ENCODE data around the gene NGFR. TPM values are rescaled to one million over a fixed set of nuclear protein-coding genes. Genes with fewer than 3 reads are reported as not detected.

Gene NGFR
- polyA plus RNA-seq, 1 experiment = not detected

GRCh38 chr17:49450735-49451134 is 44.4 kb upstream of the NGFR start:
- H3K27me3 ChIP-seq (ENCODE audit: control insufficient read depth, insufficient read depth, low read length) = peaks cover 19% of the 10 kb centered on the region
- H3K27ac ChIP-seq (ENCODE audit: low read depth, low read length) = no peak overlapping the region
- no peak for DNase-seq (ENCODE audit: low read depth, low spot score)
- no peak overlapping the region for H3K4me3 ChIP-seq (ENCODE audit: low read depth, low read length)
- no peaks in the 10 kb centered on the region for H3K9me3 ChIP-seq (ENCODE audit: control insufficient read depth, insufficient read depth, low read length)
- CTCF ChIA-PET = interaction anchor here (0.7 kb wide), 1 partner anchor 97 kb away, joined by 3 read pairs; no protein-coding TSS in a partner anchor
- TF ChIP-seq CTCF (IDR thresholded peaks at IDR 0.05; ENCODE audit: low read depth, low read length) = no peak
- POLR2A ChIA-PET = no interaction called here

DNA sequence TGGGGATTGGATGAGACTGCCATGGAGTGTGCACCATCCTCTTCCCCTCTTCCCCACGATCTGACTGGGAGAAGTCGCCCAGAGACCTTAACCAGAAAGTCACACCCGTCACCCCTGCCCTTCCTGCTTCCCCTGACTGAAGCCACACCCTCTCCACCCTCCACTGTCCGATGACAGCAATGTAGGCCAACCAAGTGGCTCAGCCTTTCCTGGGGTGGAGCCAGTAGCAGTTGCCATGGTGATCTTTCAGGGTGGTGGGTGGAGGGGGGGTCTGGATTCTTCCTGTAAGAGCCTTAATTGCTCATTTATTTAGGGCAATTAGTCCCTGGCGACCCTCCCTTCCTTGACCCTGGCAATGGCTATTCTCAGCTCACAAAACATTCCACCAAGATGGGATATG is 42.9 kb upstream of the NGFR start:
- TF ChIP-seq CTCF (IDR thresholded peaks at IDR 0.05; ENCODE audit: low read depth, low read length) = no peak
- POLR2A ChIA-PET = no interaction called here
- CTCF ChIA-PET = no interaction called here
- Histone ChIP-seq H3K27me3 (ENCODE audit: control insufficient read depth, insufficient read depth, low read length) (peaks cover 10% of the 10 kb centered on the region), H3K27ac (ENCODE audit: low read depth, low read length) (no peak overlapping the region), H3K4me3 (ENCODE audit: low read depth, low read length) (no peak overlapping the region), H3K9me3 (ENCODE audit: control insufficient read depth, insufficient read depth, low read length) (no peaks in the 10 kb centered on the region)
- DNase-seq (ENCODE audit: low read depth, low spot score) = no peak

GRCh38 chr17:49452661-49453060 is 42.4 kb upstream of the NGFR start:
- Histone ChIP-seq H3K27me3 (ENCODE audit: control insufficient read depth, insufficient read depth, low read length) (peaks cover 11% of the 10 kb centered on the region), H3K4me3 (ENCODE audit: low read depth, low read length) (no peak overlapping the region), H3K27ac (ENCODE audit: low read depth, low read length) (no peak overlapping the region), H3K9me3 (ENCODE audit: control insufficient read depth, insufficient read depth, low read length) (no peaks in the 10 kb centered on the region)
- ChIA-PET CTCF (no interaction called here), POLR2A (no interaction called here)
- no peak for TF ChIP-seq CTCF (IDR thresholded peaks at IDR 0.05; ENCODE audit: low read depth, low read length)
- no peak for DNase-seq (ENCODE audit: low read depth, low spot score)

GRCh38 chr17:49454050-49454449 is 41.0 kb upstream of the NGFR start:
- no peak for TF ChIP-seq CTCF (IDR thresholded peaks at IDR 0.05; ENCODE audit: low read depth, low read length)
- no peaks in the 10 kb centered on the region for H3K9me3 ChIP-seq (ENCODE audit: control insufficient read depth, insufficient read depth, low read length)
- CTCF ChIA-PET = no interaction called here
- POLR2A ChIA-PET = no interaction called here
- H3K4me3 ChIP-seq (ENCODE audit: low read depth, low read length) = no peak overlapping the region
- no peak overlapping the region for H3K27ac ChIP-seq (ENCODE audit: low read depth, low read length)
- no peak for DNase-seq (ENCODE audit: low read depth, low spot score)
- peaks cover 13% of the 10 kb centered on the region for H3K27me3 ChIP-seq (ENCODE audit: control insufficient read depth, insufficient read depth, low read length)

DNA sequence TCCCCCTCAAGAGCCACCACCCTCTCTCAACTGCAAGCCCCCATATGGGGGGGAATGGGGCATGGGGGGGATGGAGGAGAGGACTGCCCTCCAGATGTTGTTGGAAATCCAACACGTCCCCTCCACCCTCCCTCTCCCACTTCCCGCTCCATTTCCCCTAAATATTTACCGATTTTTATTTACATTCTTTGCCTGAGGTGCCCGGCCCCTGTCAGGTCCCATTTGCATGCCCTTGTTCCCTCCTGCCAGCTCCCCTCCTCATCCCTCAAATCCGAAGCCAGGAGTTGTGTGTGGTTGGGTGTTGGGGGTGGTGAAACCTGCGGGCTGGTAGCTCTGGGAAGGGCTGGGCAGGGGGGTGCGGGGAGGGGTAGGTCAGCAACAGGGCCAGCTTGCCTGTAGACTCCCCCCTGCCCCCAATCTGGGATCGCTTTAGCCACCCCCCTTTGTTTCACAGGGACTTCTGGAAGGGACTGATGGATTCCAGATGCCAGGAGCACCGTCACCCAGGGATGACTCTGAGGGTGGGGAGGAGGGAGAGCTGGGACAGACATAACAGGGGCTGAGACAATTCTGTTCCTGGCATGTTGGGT is 39.7 kb upstream of the NGFR start:
- no peak for TF ChIP-seq CTCF (IDR thresholded peaks at IDR 0.05; ENCODE audit: low read depth, low read length)
- no peaks in the 10 kb centered on the region for H3K9me3 ChIP-seq (ENCODE audit: control insufficient read depth, insufficient read depth, low read length)
- POLR2A ChIA-PET = interaction anchor here (0.5 kb wide), 1 partner anchor 171 kb away, joined by 5 read pairs; no protein-coding TSS in a partner anchor
- peaks cover 25% of the 10 kb centered on the region for H3K27me3 ChIP-seq (ENCODE audit: control insufficient read depth, insufficient read depth, low read length)
- CTCF ChIA-PET = interaction anchor here (0.6 to 1.3 kb wide), 2 partner anchors 20 to 47 kb away, joined by 3 to 5 read pairs; no protein-coding TSS in a partner anchor
- DNase-seq (ENCODE audit: low read depth, low spot score) = no peak
- no peak overlapping the region for H3K4me3 ChIP-seq (ENCODE audit: low read depth, low read length)
- H3K27ac ChIP-seq (ENCODE audit: low read depth, low read length) = no peak overlapping the region
